HEK293T (cell line): ENCODE measurements around the gene UFC1.

Experiments
- ELF4 ChIP-seq: fragments of 450-650 bp; IDR thresholded peaks from 2 replicates; pipeline ENCODE4 v1.6.1; 2017; ENCODE audit warnings: antibody characterized with exemption
- FOXA1 ChIP-seq: fragments of 450-650 bp; IDR thresholded peaks from 2 replicates; pipeline ENCODE4 v1.6.1; 2016; ENCODE audit warnings: mild to moderate bottlenecking
- FOXK2 ChIP-seq: fragments of 450-650 bp; IDR thresholded peaks from 2 replicates; pipeline ENCODE4 v1.6.1; 2016; ENCODE audit warnings: mild to moderate bottlenecking
- FOXM1 ChIP-seq: fragments of 450-650 bp; IDR thresholded peaks from 2 replicates; pipeline ENCODE4 v1.6.1; 2017; ENCODE audit warnings: mild to moderate bottlenecking, borderline replicate concordance
- L3MBTL2 ChIP-seq: fragments of 450-650 bp; conservative IDR thresholded peaks from 2 replicates; pipeline ENCODE4 v1.6.1; 2016; ENCODE audit warnings: mild to moderate bottlenecking
- LEF1 ChIP-seq: fragments of 450-650 bp; IDR thresholded peaks from 2 replicates; pipeline ENCODE4 v1.6.1; 2017; ENCODE audit warnings: mild to moderate bottlenecking, borderline replicate concordance
- PKNOX1 ChIP-seq: fragments of 450-650 bp; IDR thresholded peaks from 2 replicates; pipeline ENCODE4 v1.6.1; 2016
- SP1 ChIP-seq: fragments of 450-650 bp; IDR thresholded peaks from 2 replicates; pipeline ENCODE4 v1.6.1; 2017
- SUZ12 ChIP-seq: fragments of 450-650 bp; IDR thresholded peaks from 2 replicates; pipeline ENCODE4 v1.6.1; 2016; ENCODE audit warnings: mild to moderate bottlenecking
- ZNF384 ChIP-seq: fragments of 450-650 bp; IDR thresholded peaks from 2 replicates; pipeline ENCODE4 v1.6.1; 2016

- TF ChIP-seq LEF1, result no peak
- no peak for TF ChIP-seq SUZ12
- TF ChIP-seq ELF4, result no peak
- no peak for TF ChIP-seq FOXA1
- no peak for TF ChIP-seq SP1
- no peak for TF ChIP-seq FOXK2
- no peak for TF ChIP-seq FOXM1
- no peak for TF ChIP-seq L3MBTL2
- TF ChIP-seq PKNOX1, result no peak
- no peak for TF ChIP-seq ZNF384
Measured at GRCh38 chr1:161159913-161160243, 6.1 kb downstream of the UFC1 start.
